ENCODE measurements around the gene ZBED3.

The ZBED3 gene

DNA sequence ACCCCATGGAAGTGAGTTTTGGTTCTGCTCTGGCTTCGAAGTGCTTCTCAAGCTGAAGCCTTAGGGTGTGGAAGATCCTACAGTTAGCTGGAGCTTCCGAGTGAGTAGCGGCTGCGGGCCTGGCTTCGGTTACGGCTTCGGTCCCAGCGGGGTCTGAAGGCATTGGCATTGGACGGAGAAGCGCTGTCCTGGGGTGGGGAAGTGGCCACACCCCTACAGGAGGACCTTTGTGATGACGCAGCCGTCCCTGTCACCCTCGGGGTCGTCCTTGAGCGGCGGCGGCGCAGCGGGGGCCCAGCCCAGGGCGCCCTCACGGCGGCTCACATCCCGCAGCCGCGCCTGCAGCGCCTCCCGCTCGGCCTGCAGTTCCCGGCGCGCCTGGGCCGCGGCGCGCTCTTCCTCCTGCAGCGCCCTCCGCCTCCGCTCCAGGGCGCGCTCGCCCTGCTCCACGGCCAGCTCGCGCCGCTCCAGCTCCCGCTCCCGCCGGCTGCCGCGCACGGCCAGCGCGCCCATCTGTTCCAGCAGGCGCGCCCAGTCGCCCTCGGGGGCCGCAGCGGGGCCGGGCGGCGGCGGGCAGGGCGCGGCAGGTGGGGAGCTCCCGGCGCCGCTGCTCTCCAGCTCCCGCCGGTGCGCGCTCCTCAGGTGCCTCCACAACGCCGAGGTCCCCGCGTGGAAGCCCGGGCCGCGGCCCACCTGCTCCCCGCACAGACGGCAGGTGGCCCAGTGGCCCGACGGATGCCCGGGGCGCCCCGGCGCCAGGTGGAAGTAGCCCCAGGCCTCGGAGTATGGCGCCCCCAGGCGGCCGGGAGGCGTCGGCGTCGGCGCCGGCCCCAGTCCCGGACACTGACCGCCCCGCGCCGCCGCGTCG lies 9.9 kb downstream of the ZBED3 start:
- DNase-seq: peak; percentile 55 to 60

GRCh38 chr5:77074745-77075144 lies 12.3 kb downstream of the ZBED3 start:
- DNase-seq: no peak

DNA sequence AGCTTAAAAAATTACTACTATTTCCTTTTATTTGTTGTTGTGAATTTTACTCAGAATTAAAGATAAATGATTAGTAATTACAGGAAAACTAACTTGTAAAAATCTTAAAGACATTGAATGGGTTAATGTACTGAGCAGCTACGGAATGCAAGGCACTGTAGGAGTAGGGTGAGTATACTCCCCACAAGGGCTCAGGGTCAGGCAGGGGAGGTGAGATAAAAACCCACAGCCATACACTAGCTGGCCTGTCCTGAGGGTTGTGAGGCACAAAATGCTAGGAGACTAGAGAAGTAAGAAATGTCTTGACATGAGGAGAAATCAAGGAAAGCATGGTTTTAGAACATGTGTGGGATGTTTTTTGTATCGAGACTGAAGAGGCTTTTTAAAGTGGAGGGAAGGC lies 13.4 kb downstream of the ZBED3 start:
- no peak for DNase-seq

DNA sequence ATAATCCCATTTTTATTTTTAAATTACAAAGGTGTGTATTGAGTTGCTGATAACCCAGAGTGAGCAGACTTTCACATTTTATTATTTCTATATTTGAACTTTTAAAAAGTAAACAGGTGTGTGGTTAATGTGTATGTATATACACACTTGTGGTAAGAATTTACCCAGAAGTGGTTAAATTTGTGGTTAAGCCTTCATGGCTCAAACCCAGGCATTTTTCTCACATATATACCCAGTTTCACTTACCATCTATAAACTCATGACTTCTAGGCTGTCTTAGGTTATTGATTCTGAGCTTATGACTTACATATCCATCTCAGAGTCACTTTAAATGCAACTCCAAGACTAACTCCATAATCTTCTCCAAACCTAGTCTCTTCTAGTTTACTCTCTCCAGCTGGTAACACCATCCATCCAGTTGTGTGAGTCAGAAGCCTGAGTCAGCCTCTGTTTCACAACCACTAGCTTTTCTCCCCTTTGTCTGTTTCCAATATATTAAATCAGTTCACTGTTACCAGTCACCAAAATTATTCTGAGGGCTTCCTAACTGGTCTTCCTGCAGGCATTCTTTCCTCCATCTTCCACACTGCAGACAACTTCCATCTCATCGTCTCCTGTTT lies 20.2 kb downstream of the ZBED3 start:
- DNase-seq: peak; percentile 26 to 35

DNA sequence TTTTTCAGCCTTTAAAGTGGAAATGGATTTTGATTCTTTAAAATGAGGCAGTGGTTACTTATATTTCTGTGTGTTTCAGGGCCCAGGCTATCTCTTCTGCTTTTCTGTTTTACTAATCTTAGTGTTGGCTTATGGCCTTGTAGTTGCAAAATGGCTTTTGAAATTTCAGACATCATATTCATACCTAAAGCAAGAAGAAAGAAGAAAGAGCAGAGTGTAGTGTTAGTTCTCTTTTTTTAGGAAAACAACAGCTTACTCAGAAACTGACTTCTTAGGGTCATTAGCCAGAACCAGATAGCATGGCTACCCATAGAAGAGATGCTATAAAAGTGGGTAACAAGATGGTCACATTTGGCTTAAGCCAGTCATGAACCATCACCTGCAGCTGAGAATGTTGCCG lies 20.9 kb downstream of the ZBED3 start:
- no peak for DNase-seq

- peak; percentile 61 to 66 for DNase-seq
Observed at GRCh38 chr5:77065256-77065655, 21.8 kb downstream of the ZBED3 start.

DNA sequence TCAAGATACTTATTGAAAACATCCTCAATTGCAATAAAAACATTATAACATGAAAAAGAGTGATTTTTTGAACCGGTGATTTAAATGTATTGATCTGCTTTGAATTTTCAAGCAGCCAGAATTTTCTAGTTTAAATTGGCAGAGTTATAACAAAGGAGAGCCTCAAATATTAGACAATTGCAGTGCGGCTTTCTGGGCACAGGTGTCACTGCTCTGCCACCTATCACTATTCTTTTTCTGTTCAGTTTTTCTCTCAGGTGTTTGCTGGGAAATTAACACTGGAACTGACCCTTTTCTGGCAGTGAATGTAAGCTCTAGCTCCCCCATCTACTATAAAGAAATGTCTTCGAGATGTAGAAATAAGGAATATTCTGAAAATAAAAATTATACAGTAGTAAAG lies 23.0 kb downstream of the ZBED3 start:
- no peak for DNase-seq

DNA sequence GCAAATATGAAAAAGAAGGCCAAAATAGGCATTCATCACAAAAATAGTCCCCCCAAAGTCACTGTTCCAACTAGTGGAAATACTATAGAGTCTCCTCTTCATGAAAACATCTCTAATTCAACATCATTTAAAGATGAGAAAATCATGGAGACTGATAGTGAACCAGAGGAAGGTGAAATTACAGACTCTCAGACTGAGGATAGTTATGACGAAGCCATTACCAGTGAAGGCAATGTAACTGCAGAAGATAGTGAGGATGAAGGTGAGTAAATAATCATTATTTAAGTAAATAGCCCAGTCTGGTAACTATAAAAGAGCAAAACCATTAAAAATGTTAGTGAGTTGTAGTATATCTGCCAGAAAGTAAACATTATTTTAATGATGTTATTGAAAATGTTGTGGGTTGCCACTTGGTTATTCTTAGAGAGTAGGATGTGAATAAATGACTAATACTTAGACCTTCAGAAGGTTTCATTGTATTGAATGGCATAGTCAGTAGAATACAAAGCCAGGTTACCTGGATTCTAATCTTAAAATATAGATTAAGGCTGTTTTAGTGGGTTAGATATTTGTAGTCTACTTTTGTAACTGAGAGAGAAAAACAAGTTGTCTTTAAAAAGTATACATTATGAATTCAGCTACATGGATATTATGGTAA lies 40.5 kb downstream of the ZBED3 start:
- DNase-seq: no peak

- DNase-seq: no peak
Observed at GRCh38 chr5:77035950-77036349, 51.1 kb downstream of the ZBED3 start.

DNA sequence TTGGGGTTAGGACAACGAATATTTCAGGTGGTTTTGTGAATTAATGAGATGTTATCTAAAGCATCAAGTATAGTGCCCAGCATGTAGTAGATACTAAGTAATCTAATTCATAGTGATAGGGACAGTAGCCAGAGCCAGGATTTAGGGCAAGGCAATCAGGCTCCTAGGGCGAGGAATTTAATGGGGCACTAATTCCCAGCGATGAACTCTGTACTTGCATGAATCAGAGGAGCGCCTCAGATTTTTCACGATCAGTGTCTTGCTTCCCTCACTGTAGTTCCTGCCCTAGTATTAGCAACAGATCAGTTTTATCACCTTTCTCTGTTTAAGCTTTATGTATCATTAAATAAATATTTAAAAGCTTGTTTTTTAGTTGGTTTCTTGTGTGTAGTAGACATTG lies 53.7 kb downstream of the ZBED3 start:
- no peak for DNase-seq

GRCh38 chr5:77032635-77033034 lies 54.5 kb downstream of the ZBED3 start:
- no peak for DNase-seq

- no peak for DNase-seq
Observed at GRCh38 chr5:77031891-77032290, 55.2 kb downstream of the ZBED3 start.

GRCh38 chr5:77030097-77031071 lies 56.7 kb downstream of the ZBED3 start, which contains the start of gene AGGF1:
Gene AGGF1, plus strand, starts transcription at chr5:77030404. Its CDS starts 363 bp downstream, at chr5:77030767.
- peak; percentile 98 for DNase-seq

DNA sequence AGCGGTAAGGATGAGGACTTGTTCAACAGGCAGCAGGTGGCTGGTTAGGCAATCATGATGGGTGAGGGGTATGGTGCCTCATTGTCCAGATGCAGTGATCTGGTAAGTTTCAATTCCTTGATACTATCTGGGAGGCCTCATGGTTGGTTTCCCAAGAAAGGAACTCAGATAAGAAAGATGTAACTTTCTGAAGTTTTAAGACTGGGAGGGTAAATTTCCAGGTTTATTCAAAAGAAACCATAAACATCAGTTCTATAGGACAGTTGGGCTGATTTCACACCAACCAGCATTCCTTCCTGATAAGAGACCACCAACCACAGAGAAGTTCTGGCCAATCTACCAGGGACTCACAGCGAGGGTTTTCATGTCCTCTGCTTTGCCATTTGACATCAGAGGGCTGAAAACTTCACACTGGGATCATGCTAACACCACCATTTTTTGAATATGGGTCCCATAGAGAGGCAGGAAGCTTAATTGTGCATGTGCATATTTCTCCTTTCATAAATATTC lies 57.7 kb downstream of the ZBED3 start:
- DNase-seq: no peak

DNA sequence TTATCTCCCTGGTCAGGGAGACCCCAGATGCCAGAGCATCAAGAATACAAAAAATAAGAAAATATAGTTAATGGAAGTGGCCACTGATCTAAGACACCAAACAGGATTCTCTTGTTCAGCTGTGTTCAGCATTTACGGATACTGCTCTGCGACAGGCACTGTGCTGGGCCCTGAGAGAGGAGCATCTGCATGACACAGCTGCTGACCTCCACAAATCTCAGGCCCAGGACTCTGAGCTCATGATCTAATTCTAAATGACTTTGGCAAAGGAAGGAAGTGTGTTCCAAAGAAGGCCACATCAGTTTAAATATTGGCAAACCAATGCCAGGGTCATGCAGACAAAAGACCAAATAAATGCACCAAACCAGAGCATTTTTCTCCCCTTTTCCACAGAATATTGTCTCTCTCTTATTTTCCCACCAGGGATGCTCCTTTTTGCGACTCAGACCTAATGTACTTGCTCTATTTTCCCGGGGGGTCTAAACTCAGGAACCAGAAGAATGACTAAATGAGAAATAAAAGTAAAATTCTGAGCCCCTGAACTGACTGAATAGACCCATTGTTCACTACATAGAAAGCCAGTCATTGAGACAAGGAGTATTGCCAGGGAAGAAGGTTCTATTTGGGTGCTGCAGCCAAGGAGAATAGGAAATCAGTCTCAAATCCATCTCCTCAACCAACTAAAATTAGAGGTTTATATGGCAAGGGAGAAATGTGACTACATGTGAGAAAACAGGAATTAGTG lies 58.3 kb downstream of the ZBED3 start:
- DNase-seq: no peak

- DNase-seq: no peak
Observed at GRCh38 chr5:77024490-77024889, 62.6 kb downstream of the ZBED3 start.

- no peak for DNase-seq
Observed at GRCh38 chr5:77022511-77023417, 64.3 kb downstream of the ZBED3 start.
